SKM-1 treated with dmso at 0.1 percent for 144 hours (cell line): ENCODE results near the gene MYOD1.

Source experiments
- DNase-seq: peaks from one replicate; lab custom pipeline; 2025; ENCODE audit not compliant: unreplicated experiment; lab: John Stamatoyannopoulos, UW

The MYOD1 gene

DNA sequence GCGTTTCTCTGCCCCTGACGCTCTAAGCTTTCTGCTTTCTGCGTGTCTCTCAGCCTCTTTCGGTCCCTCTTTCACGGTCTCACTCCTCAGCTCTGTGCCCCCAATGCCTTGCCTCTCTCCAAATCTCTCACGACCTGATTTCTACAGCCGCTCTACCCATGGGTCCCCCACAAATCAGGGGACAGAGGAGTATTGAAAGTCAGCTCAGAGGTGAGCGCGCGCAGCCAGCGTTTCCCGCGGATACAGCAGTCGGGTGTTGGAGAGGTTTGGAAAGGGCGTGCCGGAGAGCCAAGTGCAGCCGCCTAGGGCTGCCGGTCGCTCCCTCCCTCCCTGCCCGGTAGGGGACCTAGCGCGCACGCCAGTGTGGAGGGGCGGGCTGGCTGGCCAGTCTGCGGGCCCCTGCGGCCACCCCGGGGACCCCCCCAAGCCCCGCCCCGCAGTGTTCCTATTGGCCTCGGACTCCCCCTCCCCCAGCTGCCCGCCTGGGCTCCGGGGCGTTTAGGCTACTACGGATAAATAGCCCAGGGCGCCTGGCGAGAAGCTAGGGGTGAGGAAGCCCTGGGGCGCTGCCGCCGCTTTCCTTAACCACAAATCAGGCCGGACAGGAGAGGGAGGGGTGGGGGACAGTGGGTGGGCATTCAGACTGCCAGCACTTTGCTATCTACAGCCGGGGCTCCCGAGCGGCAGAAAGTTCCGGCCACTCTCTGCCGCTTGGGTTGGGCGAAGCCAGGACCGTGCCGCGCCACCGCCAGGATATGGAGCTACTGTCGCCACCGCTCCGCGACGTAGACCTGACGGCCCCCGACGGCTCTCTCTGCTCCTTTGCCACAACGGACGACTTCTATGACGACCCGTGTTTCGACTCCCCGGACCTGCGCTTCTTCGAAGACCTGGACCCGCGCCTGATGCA, at the start of gene MYOD1:
MYOD1 (plus strand) TSS at position 544 of the 910 bp plus-strand sequence; CDS start at position 756, 212 bp downstream.
- no peak for DNase-seq

DNA sequence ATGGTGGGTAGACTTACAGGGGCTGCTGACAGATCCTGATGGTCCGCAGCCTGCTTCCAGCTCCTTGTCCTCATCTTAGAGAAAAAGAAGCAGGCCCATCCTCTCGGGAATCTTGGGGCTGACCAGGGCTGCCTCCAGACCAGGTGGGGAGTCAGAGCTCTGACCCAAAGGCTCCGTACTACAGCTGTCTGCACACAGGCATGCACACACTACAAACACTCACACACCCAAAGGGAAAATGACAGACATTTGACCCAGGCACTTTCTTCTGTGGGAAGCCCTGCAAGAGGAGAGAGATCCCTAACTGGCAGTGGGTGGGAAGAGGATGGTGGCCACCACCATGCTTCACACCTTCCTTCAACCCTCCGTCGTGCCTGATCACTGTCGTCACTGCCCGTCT, 46.9 kb upstream of the MYOD1 start:
- no peak for DNase-seq

DNA sequence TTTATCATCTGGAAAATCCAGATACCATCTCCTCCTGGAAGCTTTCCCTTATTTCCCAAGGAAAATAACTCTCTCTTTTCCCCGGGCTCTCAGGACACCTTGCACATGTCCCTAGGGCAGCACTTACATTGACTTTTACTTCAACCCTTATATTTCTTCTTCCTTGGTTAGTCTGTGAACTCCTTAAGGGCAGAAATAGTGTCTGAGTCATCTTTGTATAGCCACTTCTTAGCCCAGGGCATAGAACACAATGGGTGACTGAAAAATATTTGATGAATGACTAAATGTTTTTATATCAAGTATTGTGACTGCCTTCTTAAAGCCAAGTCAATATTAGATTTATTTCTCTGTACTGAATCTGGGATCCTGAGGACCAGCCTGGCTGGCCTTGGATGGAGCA, 45.4 kb upstream of the MYOD1 start:
- DNase-seq: no peak

- DNase-seq: no peak
These were observed 36.5 kb upstream of the MYOD1 start for GRCh38 chr11:17682848-17683247.

GRCh38 chr11:17683377-17684161, 35.8 kb upstream of the MYOD1 start:
- DNase-seq: no peak

- DNase-seq: no peak
These were observed 34.8 kb upstream of the MYOD1 start for GRCh38 chr11:17684550-17684949.

DNA sequence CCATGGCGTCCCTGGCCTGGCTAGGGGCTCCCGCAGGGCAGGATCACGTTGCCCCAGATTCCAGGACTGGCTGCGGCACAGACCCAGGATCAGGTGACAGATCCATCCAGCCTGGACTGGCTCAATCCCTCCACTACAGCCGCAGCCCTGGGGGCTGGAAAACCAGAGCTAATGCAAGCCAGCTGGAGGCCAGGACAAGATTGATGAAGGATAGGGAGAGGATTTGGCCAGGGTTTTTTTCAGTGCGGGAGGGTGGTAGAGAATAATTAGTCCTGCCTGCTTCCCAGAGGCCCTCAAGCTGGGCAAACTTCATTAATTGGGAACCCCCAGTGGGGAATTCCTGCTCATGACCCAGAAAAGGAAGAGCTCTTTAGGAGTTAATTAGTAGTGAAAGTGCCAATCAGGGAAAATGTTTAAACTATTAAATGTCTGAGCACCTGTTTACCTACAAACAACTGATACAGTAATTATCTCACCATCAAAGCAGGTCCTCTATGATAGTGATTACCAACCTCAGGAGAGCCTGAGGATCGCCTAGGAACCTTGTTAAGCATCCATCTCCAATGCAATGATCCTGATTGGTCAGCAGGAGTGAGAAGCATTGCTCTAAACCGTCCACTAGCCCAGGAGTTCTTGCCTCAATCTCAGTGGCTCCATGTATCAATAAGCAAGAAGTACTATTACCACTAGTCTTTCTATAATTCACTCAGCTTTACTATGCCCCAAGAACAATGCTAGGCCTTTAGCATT, 33.0 kb upstream of the MYOD1 start:
- DNase-seq: no peak

GRCh38 chr11:17687946-17688670, 31.3 kb upstream of the MYOD1 start:
- no peak for DNase-seq

DNA sequence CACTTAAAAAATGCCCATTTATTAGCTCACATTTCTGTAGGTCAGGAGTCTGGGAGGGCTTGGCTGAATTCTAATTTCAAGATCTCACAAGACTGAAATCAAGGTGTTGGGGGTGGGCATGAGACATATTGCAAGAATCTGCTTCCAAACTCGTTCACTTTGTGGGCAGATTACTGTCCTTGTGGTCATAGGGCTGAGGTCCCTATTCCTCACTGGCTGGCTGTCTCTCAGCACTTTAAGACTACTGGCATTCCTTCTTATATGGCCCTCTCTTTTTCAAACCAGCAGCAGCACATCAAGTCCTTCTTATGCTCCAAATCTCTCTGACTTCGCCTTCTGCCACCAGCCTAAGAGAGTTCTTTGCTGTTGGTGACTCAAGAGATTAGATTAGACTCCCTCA, 27.8 kb upstream of the MYOD1 start:
- DNase-seq: no peak

GRCh38 chr11:17691976-17692375, 27.4 kb upstream of the MYOD1 start:
- DNase-seq: no peak

- DNase-seq: no peak
These were observed 26.4 kb upstream of the MYOD1 start for GRCh38 chr11:17692931-17693330.

GRCh38 chr11:17693531-17693930, 25.8 kb upstream of the MYOD1 start:
- no peak for DNase-seq

DNA sequence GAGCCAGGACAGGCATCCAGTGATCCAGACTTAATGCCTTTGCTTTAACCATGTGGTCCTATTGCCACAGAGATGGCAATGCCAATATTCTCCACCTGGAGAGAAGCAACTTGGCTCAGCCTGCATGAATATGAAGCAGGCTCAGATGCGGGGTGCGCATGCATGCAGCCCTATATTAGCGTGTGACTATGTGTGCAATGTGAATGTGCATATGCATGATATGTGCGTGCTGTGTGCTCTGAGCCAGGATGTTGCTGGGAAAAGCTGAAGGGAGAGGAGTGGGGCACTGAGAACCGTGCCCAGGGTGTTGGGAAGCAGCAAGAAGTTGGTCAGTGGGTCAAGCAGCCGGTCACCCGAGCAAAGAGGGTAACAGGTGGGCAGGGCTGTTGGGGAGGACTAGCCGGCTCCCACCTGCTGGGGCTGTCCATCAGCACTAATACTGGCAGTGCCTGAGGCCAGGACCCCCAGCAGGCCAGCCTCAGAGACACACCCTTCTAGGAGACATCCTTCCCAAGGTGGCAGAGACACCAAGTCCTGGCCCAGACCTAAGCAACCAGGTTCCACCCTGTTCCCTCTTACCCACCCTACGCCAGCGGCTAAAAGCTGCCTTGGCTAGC, 24.8 kb upstream of the MYOD1 start:
- no peak for DNase-seq

DNA sequence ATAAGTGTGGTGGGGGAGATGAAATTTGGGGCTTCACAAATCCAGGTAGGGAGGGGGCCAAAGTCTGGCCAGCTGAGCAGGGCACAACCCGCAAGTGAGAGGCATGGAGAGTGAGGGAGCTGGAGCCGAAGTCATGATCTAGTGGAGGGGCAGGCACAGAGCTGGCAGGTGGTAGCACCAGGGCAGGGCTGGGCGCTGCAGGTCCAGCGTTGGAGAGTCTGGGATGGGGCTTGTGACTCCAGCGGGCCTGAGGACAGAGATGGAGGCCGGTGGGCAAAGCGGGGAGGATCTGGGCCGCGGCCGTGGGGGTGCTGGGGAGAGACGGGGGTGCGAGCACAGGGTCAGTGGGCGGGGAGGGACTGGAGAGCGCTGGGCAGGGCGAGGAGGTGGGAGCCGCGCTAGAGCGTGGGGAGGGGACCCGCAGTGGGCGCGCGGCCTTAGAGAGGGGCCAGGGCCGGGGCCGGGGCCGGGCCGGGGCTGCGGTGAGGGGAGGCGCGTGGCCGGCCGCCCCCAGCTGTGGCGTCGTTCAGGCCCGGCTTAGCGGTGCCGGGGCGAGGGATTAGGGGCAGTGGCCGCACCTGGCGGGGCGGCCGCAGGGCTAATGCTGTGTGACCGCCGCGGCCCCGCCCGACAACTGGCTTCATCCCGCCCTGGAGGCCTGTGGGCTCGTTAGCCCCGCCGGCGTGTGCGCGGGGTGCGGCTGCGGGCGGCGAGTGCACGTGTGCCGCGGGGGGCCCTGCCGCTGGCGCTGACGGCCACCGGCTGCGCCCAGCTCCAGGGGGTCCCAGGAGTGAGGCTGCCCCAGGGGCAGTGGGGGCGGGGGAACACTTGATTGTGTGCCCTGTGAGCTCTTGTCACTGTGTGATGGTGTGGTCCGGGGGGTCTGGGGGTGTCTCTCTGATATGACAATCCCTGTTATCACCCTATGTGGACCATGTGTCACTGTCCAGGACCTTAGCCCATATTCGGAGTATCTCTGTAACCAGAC, 23.6 kb upstream of the MYOD1 start:
- no peak for DNase-seq

DNA sequence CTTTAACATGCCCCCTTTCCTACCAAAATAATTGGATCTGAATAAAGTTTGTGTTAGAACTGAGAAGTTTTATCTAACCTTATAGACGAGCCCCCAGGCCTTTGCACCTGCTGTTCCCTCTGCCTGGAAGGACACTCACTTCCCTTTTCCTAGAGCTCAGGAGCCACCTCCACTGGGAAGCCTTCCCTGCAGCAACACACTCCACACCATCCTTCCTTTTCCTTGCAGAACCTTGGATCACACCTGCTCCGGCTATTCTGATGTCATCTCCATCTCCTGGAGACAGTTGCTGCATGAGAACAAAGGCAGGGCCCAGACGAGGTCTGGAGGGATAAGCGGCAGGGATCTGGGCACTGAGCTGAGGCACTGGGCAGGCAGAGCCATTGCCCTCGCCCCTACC, 22.6 kb upstream of the MYOD1 start:
- no peak for DNase-seq

- no peak for DNase-seq
These were observed 22.0 kb upstream of the MYOD1 start for GRCh38 chr11:17697175-17697949.

GRCh38 chr11:17699147-17700114, 19.9 kb upstream of the MYOD1 start:
- DNase-seq: no peak
